22Rv1 (cell line): ENCODE data around the gene ATP6AP2.

Experiments
- H3K27ac ChIP-seq: fragments of 450-650 bp; 2 replicates; pipeline ENCODE4 v1.5.1; 2017
- ZFX ChIP-seq: fragments of 450-650 bp; IDR thresholded peaks from 2 replicates; pipeline ENCODE4 v1.6.1; 2017; ENCODE audit warnings: antibody characterized with exemption, borderline replicate concordance
- TF ChIP-seq, protein P1 (sequence below): fragments of 450-650 bp; IDR thresholded peaks from 2 replicates; pipeline ENCODE4 v1.5.1; 2017; ENCODE audit warnings: mild to moderate bottlenecking

Gene ATP6AP2

DNA sequence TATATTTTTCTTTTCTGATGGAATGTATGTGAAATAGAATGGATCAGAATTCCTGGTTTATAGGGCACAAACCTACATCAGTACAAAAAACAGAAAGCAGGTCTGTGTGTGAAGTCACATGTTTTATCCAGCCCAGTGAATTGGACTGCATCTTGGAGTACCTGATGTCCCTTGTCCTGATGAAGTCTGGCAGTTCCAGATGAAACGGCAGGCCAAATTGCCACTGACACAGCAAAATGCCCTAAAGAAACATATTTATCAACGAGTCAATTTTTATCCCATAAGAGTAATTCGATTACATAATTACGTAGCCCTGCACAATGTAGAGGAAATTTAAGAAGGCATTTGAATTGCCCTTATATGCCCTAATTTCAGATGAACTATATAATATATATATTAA is 37.8 kb upstream of the ATP6AP2 start:
- H3K27ac ChIP-seq, result no peak overlapping the region
- TF ChIP-seq, protein P1, sequence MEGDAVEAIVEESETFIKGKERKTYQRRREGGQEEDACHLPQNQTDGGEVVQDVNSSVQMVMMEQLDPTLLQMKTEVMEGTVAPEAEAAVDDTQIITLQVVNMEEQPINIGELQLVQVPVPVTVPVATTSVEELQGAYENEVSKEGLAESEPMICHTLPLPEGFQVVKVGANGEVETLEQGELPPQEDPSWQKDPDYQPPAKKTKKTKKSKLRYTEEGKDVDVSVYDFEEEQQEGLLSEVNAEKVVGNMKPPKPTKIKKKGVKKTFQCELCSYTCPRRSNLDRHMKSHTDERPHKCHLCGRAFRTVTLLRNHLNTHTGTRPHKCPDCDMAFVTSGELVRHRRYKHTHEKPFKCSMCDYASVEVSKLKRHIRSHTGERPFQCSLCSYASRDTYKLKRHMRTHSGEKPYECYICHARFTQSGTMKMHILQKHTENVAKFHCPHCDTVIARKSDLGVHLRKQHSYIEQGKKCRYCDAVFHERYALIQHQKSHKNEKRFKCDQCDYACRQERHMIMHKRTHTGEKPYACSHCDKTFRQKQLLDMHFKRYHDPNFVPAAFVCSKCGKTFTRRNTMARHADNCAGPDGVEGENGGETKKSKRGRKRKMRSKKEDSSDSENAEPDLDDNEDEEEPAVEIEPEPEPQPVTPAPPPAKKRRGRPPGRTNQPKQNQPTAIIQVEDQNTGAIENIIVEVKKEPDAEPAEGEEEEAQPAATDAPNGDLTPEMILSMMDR, result no peak
- no peak for TF ChIP-seq ZFX

DNA sequence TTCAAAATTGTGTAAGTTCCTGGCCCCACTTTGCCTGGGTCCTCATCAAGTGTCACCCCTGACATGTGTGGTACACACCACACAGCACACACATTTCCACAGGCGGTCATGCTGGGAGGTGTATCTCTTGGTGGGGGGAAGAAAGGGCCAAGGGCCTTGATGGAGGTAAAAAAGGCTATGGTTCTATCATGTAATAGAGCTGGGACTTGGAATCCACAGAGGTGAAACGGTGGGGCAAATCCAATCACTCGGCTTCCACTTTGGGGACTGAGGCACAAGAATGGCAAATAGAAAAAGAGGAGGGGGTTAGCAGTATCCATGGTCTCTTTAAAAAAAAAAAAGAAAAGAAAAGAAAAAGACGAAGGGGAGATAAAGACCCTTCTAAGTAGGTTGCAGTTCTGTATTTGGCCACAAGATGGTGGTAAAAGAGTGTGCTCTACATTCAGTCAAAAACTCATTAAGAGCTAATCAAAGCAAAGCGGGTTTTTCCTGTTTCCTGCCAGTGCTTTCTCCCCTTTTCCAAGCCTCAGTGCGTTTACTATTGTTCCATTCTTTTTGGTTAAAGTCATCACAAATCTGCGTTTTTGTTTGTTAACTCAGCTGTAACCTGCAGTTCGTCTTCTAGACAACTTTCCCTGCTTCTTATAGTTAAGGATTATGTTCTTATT is 37.0 kb upstream of the ATP6AP2 start:
- no peak overlapping the region for H3K27ac ChIP-seq
- TF ChIP-seq, protein P1, result peak; percentile 73
- TF ChIP-seq ZFX, result no peak

DNA sequence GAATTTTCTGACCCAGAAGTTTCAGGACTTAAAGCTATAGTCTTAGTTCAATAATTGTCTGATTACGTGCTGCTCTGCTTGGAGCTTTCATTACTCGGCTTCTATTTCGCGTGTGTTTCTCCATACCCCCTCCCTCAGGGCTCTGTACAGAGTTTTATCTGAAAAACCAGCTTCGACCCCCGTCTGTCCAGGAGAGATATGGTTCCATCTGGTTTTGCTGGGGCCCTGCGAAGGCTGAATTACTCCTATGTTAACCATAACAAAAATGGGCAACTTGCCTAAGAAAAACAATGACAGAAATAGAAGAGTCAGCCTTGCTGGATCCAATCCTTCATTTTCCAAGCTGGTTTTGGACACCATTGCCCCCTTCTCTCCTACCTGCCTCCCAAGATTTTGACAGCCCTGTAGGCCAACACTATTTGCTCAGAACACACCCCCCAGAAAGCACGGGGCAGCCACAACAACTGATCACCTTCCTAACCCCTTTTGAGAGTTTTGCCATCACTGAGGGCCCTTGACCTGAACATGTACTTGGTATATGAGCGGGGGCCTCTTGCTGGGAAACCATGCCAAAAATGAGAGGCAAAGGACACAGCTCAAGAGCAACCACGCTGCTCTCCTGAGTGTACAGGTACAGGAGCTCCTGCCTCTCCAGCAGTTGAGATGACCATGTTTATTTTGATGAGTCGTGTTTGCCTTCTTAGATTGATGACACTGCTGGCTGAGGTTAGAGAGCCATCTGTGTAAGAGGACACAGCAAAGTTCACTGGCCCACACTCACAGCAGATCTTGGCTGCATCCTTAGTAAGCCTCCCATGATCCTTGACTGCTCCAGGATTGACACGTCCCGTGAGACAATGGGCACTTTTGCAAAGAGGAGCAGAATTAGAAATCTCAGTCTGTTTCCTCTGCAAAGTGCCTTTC is 36.2 kb upstream of the ATP6AP2 start:
- H3K27ac ChIP-seq, result no peak overlapping the region
- no peak for TF ChIP-seq ZFX
- TF ChIP-seq, protein P1, result no peak

DNA sequence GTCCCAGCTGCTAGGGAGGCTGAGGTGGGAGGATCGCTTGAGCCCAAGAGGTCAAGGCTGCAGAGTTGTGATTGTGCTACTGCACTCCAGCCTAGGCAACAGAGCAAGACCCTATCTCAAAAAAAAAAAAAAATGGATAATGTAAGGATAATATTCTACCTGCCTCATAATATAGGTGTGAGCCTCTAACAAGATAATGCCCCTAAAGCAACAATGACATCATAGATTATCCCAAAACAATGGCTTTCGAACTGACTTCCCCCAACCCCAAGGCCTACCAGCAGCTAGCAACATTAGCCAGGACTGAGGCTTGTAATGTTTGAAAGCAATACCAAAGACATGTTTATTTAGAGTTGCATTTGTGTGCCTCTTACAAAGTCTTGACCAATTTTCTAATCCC is 33.9 kb upstream of the ATP6AP2 start:
- TF ChIP-seq ZFX, result no peak
- TF ChIP-seq, protein P1, result no peak
- H3K27ac ChIP-seq, result no peak overlapping the region

DNA sequence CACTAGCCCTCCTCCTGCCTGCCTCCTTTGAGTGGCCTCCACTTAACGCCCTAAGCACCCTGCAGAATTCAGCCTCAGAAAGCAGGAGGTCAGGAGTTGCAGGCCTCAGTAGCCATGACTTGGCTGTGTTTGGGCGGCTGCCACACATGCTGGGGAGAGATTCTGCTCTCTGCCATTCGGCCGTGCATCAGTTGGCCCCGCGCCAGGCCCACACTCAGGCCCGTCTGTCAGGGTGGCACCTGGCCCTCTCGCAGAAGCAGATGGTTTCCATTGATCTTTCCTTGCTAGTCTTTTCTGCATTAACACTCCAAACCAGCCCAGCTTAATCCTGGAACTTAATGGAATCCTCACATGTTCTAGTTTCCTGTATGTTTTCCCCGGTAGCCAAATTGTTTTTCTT is 30.7 kb upstream of the ATP6AP2 start:
- no peak overlapping the region for H3K27ac ChIP-seq
- TF ChIP-seq ZFX, result no peak
- TF ChIP-seq, protein P1, result no peak

DNA sequence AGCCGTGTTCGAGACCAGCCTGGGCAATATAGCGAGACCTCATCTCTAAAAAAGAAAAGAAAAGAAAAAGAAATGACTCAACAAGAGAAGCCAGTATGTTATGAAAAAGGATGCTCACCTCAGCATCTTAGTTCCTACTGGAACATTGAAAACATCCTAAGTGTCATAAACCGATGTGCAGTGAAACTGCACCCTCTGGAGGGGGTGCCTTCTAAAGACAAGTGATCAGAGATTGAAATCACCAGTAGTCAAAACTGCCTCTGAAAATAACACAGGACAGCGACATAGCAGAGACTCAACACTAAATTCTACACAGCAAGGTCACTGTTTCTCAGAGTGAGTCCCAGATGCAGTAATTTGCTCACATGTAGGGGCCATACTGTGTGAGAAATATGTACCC is 28.0 kb upstream of the ATP6AP2 start:
- no peak overlapping the region for H3K27ac ChIP-seq
- no peak for TF ChIP-seq ZFX
- TF ChIP-seq, protein P1, result peak; percentile 26; the same call in 1 of the 2 replicates

DNA sequence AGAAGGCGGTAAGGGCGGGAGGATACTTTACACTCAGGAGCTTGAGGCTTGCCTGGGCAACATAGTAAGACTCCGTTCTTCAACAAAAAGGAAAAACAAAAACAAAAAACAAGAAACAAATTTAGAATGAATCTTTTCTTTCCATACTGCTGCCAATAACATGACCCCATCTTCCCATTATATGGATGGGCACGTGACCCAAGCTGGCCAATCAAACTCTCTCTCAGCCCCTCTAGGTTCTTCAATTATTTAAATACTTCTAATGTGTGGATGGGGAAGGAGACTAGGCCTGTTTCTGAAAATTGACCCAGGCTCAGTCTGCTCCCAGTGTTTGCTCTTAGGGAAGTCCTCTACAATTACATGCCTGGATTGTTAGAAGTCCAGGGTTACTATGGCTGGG is 22.2 kb upstream of the ATP6AP2 start:
- no peak for TF ChIP-seq ZFX
- TF ChIP-seq, protein P1, result no peak
- H3K27ac ChIP-seq, result no peak overlapping the region
